Measurements from ENCODE around the gene COBLL1. TPM values are rescaled to one million over a fixed set of nuclear protein-coding genes. Genes with fewer than 3 reads are reported as not detected.

COBLL1 gene
- total RNA-seq, 2 donors from 2014 or later: 0.04 to 0.18 TPM

DNA sequence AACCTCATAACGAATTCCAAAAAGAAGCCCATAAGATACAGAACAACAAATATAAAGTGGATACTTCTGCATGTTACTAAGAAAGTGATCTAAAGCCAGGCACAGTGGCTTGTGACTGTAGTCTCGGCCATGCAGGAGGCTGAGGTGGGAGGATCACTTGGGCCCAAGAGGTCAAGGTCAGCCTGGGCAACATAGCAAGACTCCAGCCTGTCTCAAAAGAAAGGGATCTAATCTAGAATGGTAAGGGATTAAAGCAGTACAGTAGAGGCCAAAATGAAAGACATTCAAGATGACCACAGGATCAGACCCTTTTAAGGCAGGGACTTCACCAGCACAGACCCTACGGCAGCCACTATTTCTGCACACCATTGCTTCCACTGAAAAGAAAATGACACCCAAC lies 3.8 kb downstream of the COBLL1 start:
- peaks cover 0 to 6% of the 10 kb centered on the region in 2 donors for H3K36me3 Mint-ChIP-seq
- no peak overlapping the region for H3K27ac Mint-ChIP-seq
- no peak for DNase-seq (ENCODE audit: low spot score in 2 of 2)
- no peak for ATAC-seq
- no peaks in the 10 kb centered on the region for H3K9me3 Mint-ChIP-seq

DNA sequence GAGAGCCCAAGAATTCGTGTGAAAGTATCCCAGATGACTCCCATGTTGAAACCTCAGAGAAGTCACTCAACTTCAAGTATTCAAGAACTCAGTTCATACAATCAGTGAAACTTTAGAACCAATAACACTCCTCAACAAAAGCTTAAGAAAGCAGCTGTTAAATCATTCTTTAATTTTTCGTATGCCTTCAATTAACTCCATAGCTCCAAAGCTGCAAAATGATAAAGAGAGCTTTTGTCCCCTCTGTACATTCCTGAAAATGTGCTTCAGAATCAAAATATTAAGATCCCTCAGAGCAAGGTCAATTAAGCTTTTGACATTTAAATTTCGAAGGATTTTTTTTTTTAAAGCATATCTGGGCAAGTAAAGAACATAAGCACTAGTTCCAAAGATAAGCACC lies 4.7 kb downstream of the COBLL1 start:
- no peaks in the 10 kb centered on the region for H3K9me3 Mint-ChIP-seq
- H3K36me3 Mint-ChIP-seq: peaks cover 0 to 6% of the 10 kb centered on the region in 2 donors
- ATAC-seq: no peak
- no peak for DNase-seq (ENCODE audit: low spot score in 2 of 2)
- no peak overlapping the region for H3K27ac Mint-ChIP-seq

DNA sequence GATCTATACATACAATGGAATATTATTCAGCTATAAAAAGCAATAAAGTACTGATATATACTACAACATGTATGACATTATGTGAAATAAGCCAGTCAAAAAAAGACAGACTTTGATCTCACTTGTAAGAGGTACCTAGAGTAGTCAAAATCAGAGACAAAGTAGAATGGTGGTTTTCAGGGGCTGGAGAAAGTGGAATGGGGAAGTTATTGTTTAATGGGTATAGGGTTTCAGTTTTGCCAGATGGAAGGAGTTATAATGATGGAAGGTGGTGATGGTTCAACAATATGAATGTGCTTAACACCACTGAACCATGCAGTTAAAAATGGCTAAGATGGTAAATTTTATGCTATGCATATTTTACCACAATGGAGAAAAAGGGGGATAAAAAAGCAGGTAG lies 6.3 kb downstream of the COBLL1 start:
- Mint-ChIP-seq H3K36me3 (peaks cover 0 to under 1% of the 10 kb centered on the region in 2 donors), H3K27ac (no peak overlapping the region), H3K9me3 (no peaks in the 10 kb centered on the region)
- no peak for DNase-seq (ENCODE audit: low spot score in 2 of 2)
- no peak for ATAC-seq

DNA sequence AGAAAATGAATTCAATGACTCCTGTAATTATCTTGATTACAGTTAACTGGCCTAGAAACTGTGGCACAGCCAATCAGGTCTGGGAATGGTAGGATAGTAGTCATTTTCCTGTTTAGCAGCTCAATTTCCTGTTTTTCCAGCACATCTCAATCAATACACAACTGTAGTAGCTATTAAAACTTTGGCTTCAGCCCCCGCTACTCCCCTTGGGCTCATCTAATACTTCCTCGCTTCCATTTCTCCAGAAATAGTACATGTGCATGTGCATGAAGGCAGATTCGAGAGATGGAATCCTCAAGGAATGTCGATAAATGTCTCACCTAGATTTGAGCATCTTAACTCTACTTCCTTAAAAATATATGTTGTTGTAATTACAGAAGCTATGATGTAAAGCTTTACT lies 9.7 kb downstream of the COBLL1 start:
- DNase-seq (ENCODE audit: low spot score in 2 of 2): no peak
- no peak for ATAC-seq
- H3K27ac Mint-ChIP-seq: no peak overlapping the region
- no peaks in the 10 kb centered on the region for H3K36me3 Mint-ChIP-seq
- H3K9me3 Mint-ChIP-seq: no peaks in the 10 kb centered on the region

DNA sequence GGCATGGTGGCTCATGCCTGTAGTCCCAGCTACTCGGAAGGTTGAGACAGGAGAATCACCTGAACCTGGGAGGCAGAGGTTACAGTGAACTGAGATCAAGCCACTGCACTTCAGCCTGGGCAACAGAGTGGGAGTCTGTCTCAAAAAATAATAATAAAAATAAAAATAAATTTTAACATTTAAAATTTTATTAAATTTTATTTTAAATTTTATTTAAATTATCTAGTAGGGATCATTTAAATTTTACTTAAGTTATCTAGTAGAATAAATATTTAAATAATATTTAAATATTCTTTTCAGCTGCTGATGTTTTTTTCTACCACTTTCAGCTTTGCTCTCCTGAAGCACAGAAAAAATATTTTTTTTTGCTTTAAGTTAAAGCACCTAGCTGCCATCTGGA lies 10.4 kb downstream of the COBLL1 start:
- DNase-seq (ENCODE audit: low spot score in 2 of 2): no peak
- Mint-ChIP-seq H3K36me3 (no peaks in the 10 kb centered on the region), H3K9me3 (no peaks in the 10 kb centered on the region), H3K27ac (no peak overlapping the region)
- ATAC-seq: no peak

DNA sequence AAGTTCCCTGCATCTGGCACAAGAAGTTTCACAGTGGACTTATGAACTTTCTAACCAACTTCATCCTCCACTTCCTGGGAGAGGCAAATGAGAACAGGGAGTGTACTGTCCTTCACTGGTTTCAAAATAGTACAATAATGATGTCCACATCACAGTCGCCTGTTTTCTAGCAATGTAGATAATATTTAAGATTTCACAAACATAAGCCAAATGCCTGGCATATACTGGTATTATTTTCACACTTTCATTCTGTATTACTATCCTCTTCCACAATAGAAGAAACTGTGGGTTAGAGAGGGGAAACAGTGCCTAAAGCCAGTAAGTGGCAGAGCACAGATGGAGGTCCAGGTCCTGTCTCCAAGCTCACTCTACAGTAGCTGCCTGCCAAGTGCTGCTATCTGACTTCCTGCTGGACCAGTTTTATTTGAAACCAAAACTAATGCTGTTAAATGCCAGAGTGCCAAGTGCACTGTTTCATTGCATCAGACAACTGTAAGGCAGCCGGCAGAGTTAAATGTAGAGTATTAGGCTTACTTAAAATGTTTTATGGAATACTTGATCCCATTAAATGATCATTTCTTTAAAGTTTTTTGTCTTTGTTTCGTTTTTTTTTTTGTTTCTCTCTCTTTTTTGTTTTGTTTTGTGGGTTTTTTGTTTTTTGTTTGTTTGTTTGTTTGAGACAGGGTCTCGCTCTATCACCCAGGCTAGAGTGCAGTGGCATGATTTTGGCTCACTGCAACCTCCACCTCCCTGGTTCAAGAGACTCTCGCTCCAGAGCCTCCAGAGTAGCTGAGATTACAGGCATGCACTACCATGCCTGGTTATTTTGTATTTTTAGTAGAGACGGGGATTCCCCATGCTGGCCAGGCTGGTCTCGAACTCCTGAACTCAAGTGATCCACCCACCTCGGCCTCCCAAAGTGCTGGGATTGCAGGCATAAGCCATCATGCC lies 15.1 kb downstream of the COBLL1 start:
- ATAC-seq (no peak), DNase-seq (ENCODE audit: low spot score in 2 of 2) (no peak)
- Mint-ChIP-seq H3K36me3 (no peaks in the 10 kb centered on the region), H3K27ac (no peak overlapping the region), H3K9me3 (no peaks in the 10 kb centered on the region)

DNA sequence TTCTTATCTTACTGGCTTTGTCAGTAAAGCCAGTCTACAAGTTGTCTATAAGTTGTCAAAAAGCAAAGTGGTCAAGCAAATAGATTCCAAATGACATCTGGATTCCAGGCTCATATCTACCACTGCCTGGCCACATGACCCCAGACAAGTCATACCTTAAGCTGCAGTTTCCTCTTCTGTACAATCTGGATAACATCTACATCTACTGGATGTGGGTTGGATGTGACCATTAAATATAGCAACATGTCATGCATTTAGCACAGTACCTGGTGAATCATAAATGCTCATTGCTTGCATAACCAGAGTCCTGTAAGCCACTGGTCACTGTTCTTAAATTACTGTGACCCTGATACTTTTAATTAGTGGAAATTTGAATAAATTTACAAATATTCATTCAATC lies 16.8 kb downstream of the COBLL1 start:
- DNase-seq (ENCODE audit: low spot score in 2 of 2): no peak
- Mint-ChIP-seq H3K9me3 (no peaks in the 10 kb centered on the region), H3K36me3 (no peaks in the 10 kb centered on the region), H3K27ac (no peak overlapping the region)
- no peak for ATAC-seq

DNA sequence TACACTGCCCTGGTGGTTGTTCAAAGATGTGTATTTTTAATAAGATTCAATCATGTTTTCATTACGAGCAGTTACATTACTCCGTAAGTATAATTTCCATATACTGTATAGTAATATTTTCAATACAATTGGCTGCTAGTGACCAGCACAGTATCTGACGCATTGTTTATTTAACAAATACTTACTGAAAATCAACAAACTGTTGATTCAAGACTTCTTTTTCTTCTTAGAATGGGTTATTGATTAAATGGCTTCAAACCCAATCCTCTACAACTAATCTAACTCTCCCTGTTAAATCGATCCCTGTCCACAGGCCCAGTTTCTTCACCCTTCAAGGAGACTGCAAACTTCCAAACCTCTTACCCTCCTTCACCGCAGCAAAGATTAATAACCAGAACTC lies 18.5 kb downstream of the COBLL1 start:
- no peaks in the 10 kb centered on the region for H3K9me3 Mint-ChIP-seq
- H3K27ac Mint-ChIP-seq: no peak overlapping the region
- DNase-seq (ENCODE audit: low spot score in 2 of 2): no peak
- no peak for ATAC-seq
- H3K36me3 Mint-ChIP-seq: no peaks in the 10 kb centered on the region

DNA sequence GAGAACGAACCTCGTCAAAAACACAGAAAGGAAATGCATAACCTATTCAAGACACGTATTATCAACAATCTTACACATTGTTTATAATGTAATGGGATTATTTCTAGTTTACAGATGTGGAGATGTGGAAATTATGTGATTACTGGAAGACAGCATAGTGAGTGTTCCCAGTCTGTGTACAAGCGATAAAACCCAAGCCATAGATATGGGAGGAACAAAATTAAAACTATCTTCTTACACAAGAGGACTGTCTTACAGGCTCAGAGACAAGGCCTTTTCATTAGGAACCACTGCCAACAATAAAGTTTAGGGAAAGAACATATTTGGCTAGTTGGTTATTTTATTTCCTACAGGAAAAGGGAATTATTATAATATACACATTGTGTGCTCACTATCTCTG lies 20.3 kb downstream of the COBLL1 start:
- no peak for ATAC-seq
- Mint-ChIP-seq H3K36me3 (no peaks in the 10 kb centered on the region), H3K27ac (no peak overlapping the region), H3K9me3 (no peaks in the 10 kb centered on the region)
- no peak for DNase-seq (ENCODE audit: low spot score in 2 of 2)

DNA sequence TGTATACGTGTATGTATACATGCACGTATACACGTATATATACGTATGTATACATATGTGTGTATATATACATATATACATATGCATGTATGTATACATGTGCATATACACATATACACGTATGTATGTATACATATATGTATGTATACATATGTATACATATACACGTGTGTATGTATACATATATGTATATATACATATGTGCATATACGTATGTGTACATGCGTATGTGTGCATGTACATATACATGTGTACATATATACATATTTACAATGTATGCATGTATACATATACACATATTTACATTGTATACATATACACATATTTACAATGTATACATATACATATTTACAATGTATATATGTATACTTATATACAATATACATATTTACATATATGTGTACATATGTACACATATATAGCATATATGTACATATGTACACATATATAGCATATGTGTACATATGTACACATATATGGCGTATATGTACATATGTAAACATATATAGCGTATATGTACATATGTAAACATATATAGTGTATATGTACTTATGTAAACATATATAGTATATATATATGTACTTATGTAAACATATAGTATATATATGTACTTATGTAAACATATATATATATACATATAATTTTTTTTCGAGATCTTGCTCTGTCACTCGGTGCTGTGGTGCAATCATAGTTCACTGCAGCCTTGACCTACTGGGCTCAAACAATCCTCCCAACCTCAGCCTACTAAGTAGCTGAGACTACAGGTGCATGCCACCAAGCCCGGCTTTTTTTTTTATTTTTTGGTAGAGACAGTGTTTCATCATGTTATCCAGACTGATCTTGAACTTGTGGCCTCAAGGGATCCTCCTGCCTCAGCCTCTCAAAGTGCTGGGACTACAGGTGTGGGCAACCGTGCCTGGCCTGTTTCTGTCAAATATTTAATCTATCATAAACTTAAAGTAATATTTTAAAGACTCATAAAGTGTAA lies 23.2 kb downstream of the COBLL1 start:
- ATAC-seq (no peak), DNase-seq (ENCODE audit: low spot score in 2 of 2) (no peak)
- Mint-ChIP-seq H3K36me3 (no peaks in the 10 kb centered on the region), H3K27ac (no peak overlapping the region), H3K9me3 (no peaks in the 10 kb centered on the region)

DNA sequence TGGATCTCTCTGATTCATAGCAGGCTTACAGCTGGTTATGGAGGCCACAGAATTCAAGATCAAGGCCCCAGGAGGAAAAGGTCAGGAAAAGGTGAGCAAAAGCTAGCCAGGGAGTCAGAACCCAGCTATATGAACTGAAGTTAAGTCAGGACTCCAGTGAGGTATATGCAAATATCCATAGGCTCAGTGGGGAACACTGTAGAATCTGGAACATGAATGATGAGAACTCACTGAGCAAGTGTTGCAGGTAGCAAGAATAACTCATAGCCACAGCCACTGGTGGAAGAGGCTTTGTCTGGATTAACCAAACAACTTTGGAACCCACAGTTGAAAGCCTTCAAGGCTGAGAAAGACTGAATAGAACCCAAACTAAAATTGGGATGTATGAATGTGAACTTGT lies 24.7 kb downstream of the COBLL1 start:
- Mint-ChIP-seq H3K36me3 (no peaks in the 10 kb centered on the region), H3K27ac (no peak overlapping the region), H3K9me3 (no peaks in the 10 kb centered on the region)
- ATAC-seq: no peak
- no peak for DNase-seq (ENCODE audit: low spot score in 2 of 2)

DNA sequence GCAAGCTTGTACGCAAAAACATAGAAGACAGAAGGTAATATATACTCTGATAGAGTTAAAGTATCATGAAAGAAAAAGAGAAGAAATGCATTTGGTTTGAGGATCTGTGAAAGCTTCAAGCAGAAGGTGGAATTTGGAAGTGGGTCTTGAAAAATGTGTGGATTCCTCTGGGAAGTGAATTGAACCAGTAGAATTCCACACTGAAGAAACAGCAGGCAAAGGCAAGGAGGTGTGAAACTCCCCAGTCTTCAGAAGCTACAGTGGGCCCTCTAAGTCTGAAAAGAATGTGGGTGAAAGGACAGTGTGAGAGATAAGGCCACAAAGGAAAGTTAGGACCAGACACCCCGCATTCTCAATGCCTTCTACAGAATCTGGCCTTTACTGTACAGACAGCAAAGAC lies 25.6 kb downstream of the COBLL1 start:
- no peaks in the 10 kb centered on the region for H3K9me3 Mint-ChIP-seq
- DNase-seq (ENCODE audit: low spot score in 2 of 2): no peak
- ATAC-seq: no peak
- no peak overlapping the region for H3K27ac Mint-ChIP-seq
- no peaks in the 10 kb centered on the region for H3K36me3 Mint-ChIP-seq

DNA sequence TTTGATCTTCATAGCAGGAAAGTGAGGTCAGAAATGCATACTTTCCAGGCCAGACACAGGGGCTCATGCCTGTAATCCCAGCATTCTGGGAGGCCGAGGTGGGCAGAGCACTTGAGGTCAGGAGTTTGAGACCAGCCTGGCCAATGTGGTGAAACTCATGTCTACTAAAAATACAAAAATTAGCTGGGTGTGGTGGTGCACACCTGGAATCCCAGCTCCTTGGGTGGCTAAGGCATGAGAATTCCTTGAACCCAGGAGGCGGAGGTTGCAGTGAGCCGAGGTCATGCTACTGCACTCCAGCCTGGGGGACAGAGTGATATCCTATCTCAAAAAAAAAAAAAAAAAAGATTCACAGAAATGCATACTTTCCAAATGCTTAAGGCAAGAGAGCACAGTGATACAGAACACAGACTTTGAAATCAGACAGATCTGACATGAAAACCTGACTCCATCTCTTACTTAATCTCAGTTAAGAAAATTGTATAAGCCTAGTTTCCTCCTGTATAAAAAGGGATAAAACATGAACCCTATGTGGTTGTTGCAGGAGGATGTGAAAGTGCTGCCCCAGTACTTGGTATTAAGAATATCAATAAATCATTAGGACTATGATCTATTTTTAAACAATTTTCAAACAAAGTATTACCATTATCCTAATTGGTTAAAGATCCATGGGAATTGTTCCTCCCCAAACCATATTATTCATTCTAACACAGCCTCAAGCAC lies 26.4 kb downstream of the COBLL1 start:
- Mint-ChIP-seq H3K36me3 (no peaks in the 10 kb centered on the region), H3K27ac (no peak overlapping the region), H3K9me3 (no peaks in the 10 kb centered on the region)
- ATAC-seq: no peak
- DNase-seq (ENCODE audit: low spot score in 2 of 2): no peak

DNA sequence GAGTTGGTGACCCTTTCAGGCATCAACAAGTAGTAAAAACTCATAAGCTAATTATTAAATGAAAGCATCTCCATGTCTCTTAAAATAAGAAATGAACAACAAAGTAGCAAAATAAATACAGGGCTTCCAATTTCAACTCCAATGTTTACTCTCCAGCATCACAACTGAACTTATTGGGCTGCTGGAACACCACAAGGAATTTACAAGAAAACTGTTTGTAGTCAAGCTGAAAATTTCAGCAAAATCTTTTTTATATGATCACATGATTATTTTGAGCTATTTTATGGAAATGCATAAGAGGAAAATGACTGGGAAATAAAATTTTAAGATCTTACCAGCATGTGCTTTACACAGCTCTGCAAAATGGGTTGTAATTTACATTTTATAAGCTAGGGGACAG lies 28.1 kb downstream of the COBLL1 start:
- Mint-ChIP-seq H3K9me3 (no peaks in the 10 kb centered on the region), H3K36me3 (no peaks in the 10 kb centered on the region), H3K27ac (no peak overlapping the region)
- no peak for DNase-seq (ENCODE audit: low spot score in 2 of 2)
- no peak for ATAC-seq

DNA sequence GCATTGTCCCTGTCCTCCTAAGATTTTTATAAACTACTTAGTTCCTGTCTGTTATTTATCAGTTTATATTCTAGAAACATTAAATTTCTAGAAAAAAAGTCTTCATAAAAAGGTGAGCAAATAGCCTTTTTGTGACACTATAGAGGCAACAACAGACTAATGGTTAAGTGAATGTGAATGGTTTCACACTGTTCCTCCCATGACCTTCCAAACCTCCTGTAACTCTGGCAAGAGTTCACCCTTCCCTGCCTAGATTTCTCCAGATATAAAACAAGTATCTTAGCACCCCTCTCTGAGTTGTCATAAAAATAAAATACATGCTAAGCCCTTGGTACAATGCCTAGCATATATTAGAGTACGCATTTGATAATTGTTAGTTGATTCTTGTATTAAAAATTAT lies 29.2 kb downstream of the COBLL1 start:
- Mint-ChIP-seq H3K36me3 (no peaks in the 10 kb centered on the region), H3K27ac (no peak overlapping the region), H3K9me3 (no peaks in the 10 kb centered on the region)
- DNase-seq (ENCODE audit: low spot score in 2 of 2): no peak
- no peak for ATAC-seq

DNA sequence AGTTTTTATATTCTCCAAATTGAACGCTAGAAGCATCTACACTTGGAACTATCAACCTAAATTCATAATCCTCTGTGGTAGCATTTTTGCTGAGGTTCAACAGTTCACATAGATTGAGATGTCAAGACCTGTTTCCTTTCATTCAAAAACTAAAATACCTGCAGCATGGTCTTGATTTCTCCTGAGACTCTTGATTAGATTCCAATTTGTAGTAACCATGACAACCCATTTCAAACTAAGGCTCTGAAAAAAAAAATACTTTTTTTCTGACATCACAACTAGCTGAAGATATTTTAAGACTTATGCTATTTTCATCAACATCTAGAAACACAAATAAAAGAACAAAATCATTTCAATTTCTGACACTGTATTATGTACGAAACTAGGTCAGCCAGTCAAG lies 29.8 kb downstream of the COBLL1 start:
- ATAC-seq (no peak), DNase-seq (ENCODE audit: low spot score in 2 of 2) (no peak)
- no peak overlapping the region for H3K27ac Mint-ChIP-seq
- no peaks in the 10 kb centered on the region for H3K36me3 Mint-ChIP-seq
- H3K9me3 Mint-ChIP-seq: no peaks in the 10 kb centered on the region

DNA sequence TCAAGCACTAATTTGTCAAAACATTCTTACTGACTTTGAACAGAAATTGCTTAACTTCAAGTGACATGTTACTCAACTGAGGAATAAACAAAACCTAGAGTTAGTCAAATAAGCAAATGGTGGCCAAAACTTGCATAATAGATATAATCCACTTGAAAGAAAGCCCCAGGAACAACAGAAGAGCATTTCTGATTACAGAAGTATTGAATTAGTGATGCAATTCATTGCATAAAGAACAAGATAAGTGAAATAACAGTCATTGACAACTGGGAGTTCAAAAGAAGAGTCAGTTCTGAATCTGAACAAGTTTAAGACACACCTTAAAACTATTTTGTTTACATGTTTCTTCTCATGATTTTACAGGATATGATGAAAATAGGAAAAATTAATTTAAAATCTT lies 30.8 kb downstream of the COBLL1 start:
- no peak for ATAC-seq
- no peak for DNase-seq (ENCODE audit: low spot score in 2 of 2)
- Mint-ChIP-seq H3K9me3 (no peaks in the 10 kb centered on the region), H3K27ac (no peak overlapping the region), H3K36me3 (no peaks in the 10 kb centered on the region)
